HG03439 (cell line): ENCODE results near the gene ABHD12B.
A peak's percentile ranks its signal among the peaks of the same experiment; 100 is the strongest.
"Not testable (repeated sequence)": the region's sequence is repeated elsewhere in the genome, so short reads cannot be mapped to it uniquely, and the experiment has no call there.

Experiments
- ATAC-seq: cut with Tn5 transposase; IDR thresholded peaks from one replicate; pipeline ENCODE4 v1.9.1; 2021; ENCODE audit warnings: mild to moderate bottlenecking, moderate library complexity; ENCODE audit not compliant: unreplicated experiment

Gene ABHD12B

DNA sequence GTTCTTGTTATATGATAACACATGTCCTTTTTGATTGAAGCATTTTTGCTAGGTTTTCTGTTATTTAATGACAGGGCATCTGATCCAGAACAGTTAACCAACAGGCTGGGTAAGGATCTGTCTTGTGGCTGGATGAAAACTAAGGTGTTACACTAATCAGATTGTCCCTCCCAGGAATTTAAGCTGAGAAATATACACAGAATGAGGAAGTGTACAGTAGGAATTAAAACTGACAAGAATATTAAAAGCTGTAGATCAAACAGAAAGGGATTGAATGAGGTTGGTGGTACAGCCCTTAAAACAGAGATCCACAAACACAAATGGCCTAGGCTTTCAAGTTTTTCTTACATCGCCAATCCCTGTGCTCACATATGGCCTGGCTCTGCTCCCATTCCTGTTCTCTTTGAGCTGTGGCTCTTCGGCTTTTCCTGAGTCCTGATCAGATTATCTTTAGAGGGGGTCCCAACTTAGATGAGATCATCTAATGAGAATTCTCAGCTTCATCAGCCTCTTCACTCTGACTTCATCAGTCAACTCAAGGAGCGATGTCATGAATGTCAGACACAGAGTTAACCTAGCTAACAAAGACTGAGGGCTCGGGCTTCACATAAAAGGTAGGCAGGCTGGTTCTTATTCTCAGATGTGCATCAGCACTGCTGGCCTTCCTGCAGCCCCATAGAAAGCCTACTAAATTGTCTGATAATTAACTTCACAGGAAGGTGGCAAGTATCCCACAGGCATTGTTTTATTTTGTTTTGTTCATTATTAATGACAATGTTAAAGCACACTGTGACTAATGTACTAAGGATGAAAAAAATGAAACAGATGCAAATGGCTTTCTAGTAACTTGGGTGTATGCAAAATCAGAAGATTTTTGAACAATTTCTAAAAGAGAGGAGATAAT, 61.0 kb downstream of the ABHD12B start:
- no peak for ATAC-seq

DNA sequence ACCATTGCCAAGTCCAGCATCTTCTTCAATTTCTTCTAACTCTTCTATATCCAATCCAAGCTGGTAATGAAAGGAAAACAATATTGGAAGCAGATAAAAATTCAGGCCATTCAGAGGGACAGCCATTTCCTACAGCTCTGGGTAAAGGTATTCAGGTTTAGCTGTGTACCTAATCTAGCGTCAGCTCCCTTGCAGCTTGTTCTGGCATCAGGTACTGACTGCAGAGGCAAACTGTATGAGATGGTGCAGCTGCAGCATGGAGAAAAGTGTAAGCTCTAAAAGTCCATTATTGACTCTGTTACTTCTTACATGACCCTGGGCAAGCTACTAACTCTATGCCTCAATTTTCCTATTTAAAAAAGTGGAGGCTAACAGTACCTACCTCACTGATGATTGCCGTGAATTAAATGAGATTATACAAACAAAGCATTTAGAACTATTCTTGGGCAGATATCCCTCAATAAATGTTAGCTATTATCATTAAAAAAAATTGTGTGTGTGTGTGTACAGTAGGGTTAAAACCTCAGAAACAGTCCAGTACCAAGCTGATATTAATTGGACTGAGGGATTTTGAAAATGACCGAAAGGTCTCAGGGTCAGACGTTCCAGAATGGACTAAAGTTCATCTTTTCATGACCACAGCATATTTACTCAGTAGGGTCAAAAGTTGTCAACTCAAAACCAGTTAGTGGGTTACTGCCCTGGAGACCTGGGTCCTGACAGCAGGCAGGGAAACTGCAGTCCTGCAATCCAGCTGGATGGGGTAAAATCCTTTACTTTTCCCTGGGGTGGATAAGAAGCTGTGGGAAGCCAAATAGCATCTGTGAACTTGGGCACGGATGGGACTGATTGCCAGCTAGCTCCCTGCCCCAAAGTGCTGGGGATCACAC, 63.5 kb downstream of the ABHD12B start:
- ATAC-seq, result no peak

DNA sequence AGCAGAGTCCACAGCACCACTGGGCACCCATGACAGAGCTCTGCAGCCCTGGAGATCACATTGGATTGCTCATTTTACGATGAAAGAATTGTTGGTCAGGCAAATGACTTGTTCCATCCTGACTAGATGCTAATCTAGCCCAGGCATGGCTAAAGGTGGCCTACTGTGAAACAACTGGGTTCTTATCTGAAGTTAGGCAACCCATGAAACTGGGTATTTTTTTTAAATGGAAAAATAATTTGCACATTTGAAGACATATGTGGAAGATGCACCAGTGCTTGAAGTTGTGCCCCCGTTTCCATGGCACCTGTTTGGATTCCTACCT, 64.1 kb downstream of the ABHD12B start:
- no peak for ATAC-seq

DNA sequence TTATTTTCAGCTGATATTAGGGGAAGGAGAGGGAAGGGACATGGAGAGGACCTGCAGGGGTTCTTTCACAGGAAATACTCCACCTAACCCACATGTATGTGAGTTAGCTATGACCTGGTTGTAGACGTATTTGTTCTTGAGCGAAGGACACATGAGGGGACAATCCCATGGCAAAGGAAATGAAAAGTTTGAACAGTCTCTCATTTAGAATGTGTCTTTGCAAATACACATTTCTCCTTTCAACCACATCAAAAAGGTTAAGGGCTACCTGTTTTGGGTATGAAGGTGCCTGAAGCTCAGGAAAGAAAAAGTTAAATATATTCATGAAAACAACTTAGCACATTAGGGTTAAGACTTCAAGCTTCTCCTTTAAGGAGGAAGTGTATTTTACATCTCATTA, 65.0 kb downstream of the ABHD12B start:
- ATAC-seq, result no peak

DNA sequence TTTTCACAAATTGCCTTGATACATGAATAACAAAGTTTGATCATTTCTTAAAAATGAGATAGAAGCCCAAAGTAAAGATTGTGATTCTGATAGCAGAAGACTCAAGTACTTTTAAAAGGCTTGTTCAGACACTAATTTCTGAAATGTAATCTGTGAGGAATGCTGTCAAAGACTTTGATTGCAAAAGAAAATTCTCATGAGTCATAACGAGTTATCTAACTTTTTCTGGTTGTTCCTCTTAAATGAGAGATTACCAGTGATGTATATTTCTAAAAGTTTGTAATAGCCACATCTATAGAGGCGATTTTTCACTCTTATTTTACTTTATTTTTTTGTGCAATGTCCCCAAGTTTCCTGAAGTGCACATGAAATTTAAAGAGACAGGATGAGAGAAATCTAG, 65.5 kb downstream of the ABHD12B start:
- no peak for ATAC-seq

DNA sequence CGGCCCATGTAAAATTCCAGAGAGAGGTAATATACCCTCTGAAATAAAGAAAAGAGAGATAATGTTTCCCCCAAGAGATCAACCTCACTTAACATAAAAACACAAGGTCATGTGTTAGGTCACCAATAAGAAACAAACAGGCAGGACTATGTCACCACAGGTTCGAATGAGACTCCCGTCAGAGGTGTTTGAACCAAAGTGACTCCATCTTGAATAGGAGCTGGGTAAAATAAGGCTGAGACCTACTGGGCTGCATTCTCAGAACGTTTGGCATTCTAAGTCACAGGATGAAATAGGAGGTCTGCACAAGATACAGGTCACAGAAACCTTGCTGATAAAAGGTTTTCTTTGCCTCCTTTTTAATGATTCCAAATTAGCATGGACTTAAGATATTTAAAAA, 65.9 kb downstream of the ABHD12B start:
- ATAC-seq, result no peak

DNA sequence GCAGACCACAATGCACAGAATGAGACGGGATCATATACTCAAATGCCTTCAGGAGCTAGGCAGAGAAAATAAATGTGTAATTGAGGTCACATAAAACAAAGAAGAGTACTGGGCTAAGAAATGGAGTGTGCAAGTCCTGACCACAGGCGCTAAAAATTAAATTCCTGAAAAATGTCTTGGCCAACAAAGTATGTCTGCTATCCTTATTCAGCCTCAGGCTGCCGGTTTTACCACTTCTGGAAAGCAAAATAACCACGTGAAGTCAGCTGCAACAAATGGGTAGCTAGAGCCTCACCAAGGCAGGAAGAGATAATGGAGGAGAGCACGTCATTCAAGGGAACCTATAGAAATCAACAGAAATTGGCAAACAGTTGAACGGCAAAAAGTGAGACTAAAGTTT, 69.3 kb downstream of the ABHD12B start:
- no peak for ATAC-seq

DNA sequence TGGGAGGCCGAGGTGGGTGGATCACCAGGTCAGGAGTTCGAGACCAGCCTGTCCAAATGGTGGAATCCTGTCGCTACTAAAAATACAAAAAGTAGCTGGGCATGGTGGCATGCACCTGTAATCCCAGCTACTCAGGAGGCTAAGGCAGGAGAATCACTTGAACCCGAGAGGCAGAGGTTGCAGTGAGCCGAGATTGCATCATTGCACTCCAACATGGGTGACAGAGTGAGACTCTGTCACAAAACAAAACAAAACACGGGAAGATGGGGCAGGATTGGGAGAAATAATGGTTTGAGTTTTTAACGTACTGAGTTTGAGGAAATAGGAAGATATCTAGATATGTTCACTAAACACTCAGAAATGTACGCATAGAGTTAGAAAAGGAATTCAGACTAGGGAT, 69.8 kb downstream of the ABHD12B start:
- ATAC-seq, result not testable (repeated sequence)

DNA sequence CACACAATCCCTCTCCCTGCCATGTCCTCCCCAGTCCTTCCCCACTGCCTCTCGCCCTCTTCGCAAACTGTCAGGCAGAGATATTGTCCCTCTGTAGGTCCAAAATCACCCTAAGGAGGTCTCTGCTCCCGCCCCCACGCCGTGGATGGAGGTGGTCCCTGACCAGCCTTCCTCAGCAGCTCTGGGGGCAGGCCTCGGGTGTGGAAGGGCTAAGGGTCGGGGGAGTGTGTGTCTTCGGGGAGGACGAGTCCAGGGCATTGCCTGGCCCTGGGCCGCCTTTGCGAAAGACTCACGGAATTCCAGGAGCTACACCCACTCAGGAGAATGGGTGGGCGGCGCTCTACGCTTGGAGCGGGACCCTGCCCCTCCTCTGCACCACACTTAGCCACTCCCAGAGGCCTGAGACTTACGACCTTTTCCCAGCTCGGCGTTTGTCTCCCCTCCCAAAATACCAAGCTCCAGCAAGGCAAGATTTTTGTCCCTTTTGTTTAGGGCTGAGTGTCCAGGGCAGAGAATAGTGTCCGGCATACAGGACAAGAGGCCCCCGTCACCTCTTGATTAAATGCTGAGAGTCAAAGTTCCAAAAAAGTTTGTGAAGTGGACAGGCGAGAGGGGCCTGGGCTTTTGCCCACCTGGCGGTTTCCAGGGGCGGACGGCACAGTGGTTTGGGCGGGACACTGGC, 71.5 kb downstream of the ABHD12B start:
- ATAC-seq, result peak; percentile 22

DNA sequence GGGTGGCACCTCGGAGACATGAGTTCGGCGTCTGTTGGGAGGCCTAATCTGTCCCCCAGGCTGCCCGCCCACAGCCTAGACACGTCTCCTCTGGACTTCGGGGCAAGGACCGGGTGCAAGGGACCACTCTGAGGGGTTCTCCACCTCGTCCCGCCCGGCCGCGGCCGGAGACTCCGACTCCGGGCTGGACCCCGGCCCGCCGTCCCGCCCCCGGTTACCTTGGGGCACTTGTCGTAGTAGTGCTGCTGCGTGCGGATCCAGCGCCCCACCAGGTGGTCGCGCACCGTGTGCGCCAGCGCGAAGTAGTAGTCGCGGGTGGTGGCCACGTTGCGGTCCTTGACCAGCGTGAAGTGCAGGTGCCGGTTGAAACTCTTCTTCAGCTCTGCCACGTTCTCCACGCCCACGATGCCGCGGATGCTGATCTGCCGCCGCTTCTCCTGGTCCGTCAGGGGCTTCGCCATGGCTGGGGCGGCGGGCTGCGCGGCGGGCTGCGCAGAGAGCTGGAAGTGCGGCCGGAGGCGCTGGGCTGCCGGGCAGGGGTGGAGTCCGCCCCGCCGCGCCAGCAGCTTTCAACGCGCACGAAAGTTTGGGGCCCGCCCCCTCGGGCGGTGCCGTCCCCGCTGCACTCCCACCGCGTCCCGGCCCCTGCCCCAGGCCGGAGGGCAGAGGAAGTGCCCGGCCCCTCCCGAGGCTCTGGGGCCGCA, 72.2 kb downstream of the ABHD12B start, which contains the start of gene PYGL:
PYGL (minus strand) TSS at position 541 of the 704 bp plus-strand sequence; CDS start at position 461, 80 bp downstream.
- ATAC-seq, result peak; percentile 63

DNA sequence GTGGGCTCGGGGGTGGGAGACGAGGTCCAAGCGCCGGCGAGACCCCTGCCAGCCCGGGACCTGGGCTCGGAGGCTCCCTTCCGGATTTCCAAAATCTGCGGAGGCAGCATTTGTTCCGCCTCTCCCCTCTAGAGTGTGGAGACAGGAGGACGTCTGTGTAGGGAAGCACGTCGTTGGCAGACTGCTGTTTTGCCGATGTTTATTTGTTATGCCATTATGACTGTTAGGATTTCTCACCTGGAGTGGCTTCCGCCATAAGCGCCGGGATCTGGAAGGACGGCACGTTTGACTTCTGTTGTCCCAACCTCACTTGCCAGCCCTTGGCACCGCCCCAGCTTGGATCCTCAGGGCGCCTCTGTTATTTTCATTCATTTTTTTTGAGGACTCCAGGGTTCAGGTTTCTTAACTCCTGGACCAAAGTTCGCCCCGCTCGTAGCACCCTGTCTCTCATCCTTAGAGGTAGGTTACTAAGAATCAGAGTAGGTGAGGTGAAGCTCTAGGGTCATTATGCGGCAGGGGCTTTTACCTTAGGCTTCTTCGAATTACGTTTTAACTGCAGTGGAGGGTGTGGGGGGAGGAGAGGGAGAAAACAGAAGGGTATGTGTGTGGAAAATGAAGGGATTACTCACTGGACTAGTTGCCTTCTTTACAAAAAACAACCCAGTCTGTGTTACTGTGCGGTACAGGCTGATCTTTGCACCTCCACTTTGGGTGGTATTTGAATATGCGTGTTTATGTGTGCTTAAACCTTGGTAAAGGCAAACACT, 73.0 kb downstream of the ABHD12B start:
- ATAC-seq, result no peak

DNA sequence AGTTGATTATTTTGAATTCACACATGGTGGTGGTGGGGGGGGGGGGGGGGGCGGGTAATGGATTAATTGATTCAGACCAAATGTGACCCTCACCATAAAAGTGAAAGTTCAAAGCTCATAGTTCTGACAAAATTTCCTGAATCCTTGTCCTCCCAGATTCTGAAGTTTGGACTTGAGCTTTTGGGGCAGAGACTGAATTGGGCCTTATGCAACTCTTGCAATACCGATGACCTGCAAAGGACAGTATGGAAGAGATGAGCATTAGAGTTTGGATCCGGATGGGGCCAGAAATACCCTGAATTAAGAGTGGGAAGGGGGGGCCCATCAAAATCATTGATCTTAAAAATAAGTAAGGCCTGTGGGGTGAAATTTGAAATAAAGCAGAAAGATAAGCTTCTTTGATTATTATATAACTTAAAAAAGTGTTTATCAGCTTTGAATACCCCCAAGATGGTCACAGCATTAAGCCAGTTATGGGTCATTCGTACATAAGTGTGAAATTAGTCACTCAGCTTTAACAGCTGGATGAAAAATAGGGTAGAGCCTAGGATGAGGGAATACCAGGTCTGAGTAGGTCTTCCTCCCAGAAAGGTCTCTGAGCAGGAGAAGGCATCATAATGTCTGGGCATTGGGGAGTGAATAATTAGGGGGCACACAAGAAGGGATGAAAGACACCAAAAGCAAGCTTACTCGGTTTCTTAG, 74.5 kb downstream of the ABHD12B start:
- no peak for ATAC-seq

DNA sequence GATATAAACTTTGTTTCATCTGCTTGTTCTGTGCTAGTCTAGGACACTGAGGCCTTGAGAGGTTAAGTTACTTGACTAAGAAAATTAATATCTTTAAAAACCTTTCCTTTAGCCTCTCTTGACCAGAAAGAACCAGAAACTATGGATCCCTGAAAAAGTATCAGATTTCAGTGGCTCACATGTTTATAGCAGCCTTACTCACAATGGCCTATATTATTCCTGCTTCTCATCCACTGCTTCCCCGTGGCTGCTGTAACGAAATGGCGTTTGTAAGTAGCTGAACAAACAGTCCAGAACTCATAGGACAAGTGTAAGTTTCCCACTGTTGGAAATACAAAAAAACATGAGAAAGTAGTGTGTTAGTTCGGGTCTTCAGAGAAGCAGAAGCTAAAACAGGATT, 75.6 kb downstream of the ABHD12B start:
- ATAC-seq, result no peak

DNA sequence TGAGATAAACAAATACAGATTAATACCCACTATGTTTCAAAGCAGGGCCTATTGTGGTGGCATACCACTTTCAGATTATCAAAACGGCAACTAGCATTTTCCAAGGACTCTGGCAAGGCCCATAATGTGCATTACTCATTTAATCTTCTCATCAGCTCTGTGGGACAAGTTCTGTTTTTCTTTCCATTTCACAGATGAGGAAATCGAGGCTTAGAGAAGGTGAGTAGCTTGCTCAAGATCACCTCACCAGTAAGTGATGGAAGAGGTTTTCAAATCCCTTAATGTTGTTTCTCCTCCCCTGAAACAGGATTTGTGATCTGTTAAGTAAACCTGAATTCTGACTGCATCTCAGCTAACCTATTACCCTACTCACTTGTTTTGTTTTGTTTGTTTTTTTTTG, 76.4 kb downstream of the ABHD12B start:
- no peak for ATAC-seq

DNA sequence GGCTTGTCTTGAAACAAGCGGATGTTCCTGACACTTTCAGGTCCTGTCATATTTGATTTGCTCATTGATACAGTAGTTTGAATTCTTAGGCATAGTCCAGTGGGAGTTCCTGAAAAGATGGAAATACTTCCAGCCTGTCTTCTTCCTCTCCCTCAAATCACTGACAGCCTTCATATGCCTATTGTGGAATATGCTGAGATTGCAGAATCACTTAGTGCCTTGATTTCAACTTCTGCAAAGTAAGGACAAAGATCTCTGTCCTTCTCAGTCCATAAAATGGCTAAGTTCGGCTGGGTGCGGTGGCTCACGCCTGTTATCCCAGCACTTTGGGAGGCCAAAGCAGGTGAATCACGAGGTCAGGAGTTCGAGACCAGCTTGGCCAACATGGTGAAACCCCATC, 79.2 kb downstream of the ABHD12B start:
- ATAC-seq, result no peak

DNA sequence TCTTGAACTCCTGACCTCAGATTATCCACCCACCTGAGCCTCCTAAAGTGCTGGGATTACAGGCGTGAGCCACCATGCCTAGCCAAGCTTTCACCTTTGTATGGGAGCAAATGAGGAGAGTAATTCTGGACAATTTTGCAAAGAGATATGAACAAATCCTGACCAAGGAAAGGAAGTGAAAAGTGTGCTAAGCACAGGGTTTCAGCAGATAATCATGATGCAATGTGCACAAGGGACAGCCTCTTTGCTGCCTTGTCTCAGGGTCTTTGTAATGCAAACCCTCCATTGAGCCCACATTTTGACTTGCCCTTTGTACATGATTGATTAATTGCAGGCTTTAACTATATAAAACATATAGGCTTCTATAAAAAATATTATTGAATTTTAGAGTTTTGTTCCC, 81.6 kb downstream of the ABHD12B start:
- ATAC-seq, result no peak
